A549 (cell line): ENCODE results near the gene LIPA. TPM values are rescaled to one million over a fixed set of nuclear protein-coding genes. Genes with fewer than 3 reads are reported as not detected.

Experiments
- ATAC-seq, 2 experiments: fragments of 200-7000 bp in 1 of 2; fragments of >200 bp in 1 of 2; cut with Nextera tagmentation in 1 of 2; cut with Tn5 transposase in 1 of 2; 3 replicates each; pipeline versions ENCODE4 v1.8.0 to v1.9.1; 2018 to 2020; ENCODE audit warnings: mild to moderate bottlenecking in 1 of 2, moderate library complexity in 1 of 2
- CTCF ChIA-PET: fragments of 300-600 bp; sonication (Branson Sonifier 250); formaldehyde crosslinking; extraction: SDS; loops from one replicate; lab custom pipeline; 2021; ENCODE audit warnings: antibody characterized with exemption, inconsistent platforms; lab: Yijun Ruan, JAX
- POLR2A ChIA-PET: fragments of 350-600 bp; formaldehyde crosslinking; extraction: SDS; loops from one replicate; lab custom pipeline; 2021; ENCODE audit warnings: antibody characterized with exemption, inconsistent platforms; lab: Yijun Ruan, JAX
- DNase-seq, 2 experiments: peaks; one replicate each; pipeline versions ENCODE4 v3.0.0 to v3.0.0-alpha.2; 2011 to 2016; ENCODE audit warnings: low read depth in 1 of 2, low spot score in 1 of 2
- FAIRE-seq: peaks from 2 replicates; lab custom pipeline; 2011; peaks lifted over from hg19 to GRCh38; lab: Jason Lieb, UNC
- H3K27ac ChIP-seq, 2 experiments: fragments of >200 bp; sonication (Bioruptor Twin); formaldehyde crosslinking; 3 replicates each; pipeline ENCODE4 v1.5.1; 2016 to 2017
- H3K4me1 ChIP-seq: fragments of >200 bp; sonication (Bioruptor Twin); formaldehyde crosslinking; 3 replicates; pipeline ENCODE4 v1.6.1; 2016
- H3K4me2 ChIP-seq: fragments of >200 bp; sonication (Bioruptor Twin); formaldehyde crosslinking; 3 replicates; pipeline ENCODE4 v1.6.1; 2016
- H3K4me3 ChIP-seq: fragments of >200 bp; sonication (Bioruptor Twin); formaldehyde crosslinking; 3 replicates; pipeline ENCODE4 v1.5.1; 2016
- H3K9me3 ChIP-seq: fragments of >200 bp; sonication (Bioruptor Twin); formaldehyde crosslinking; 3 replicates; pipeline ENCODE4 v1.6.1; 2016
- CHD4 ChIP-seq: fragments of 200-600 bp; sonication (generic); IDR thresholded peaks from 2 replicates; pipeline ENCODE4 v1.6.1; 2016; ENCODE audit warnings: antibody characterized with exemption, mild to moderate bottlenecking, borderline replicate concordance
- CTCF ChIP-seq: fragments of >200 bp; sonication (Bioruptor Twin); formaldehyde crosslinking; IDR thresholded peaks from 3 replicates; pipeline ENCODE4 v1.5.1; 2016
- EHMT2 ChIP-seq: fragments of 200-600 bp; sonication (generic); IDR thresholded peaks from 2 replicates; pipeline ENCODE4 v1.6.1; 2016; ENCODE audit warnings: antibody characterized with exemption, low read depth, mild to moderate bottlenecking, moderate library complexity
- FOXS1 ChIP-seq: fragments of 250-450 bp; sonication (Bioruptor Pico); IDR thresholded peaks from 2 replicates; pipeline ENCODE4 v1.5.0; 2020; ENCODE audit warnings: mild to moderate bottlenecking, moderate library complexity
- GATA3 ChIP-seq: IDR thresholded peaks from 2 replicates; pipeline ENCODE4 v1.6.1; 2012; ENCODE audit warnings: borderline replicate concordance
- HOXB13 ChIP-seq: fragments of 250-450 bp; sonication (Bioruptor Pico); IDR thresholded peaks from 2 replicates; pipeline ENCODE4 v1.5.0; 2020; ENCODE audit warnings: low read depth, mild to moderate bottlenecking, moderate library complexity
- HOXB5 ChIP-seq: fragments of 250-450 bp; sonication (Bioruptor Pico); IDR thresholded peaks from 2 replicates; pipeline ENCODE4 v1.5.0; 2020; ENCODE audit warnings: mild to moderate bottlenecking, moderate library complexity
- KDM5A ChIP-seq: fragments of 200-600 bp; sonication (generic); IDR thresholded peaks from 2 replicates; pipeline ENCODE4 v1.6.1; 2016; ENCODE audit warnings: antibody characterized with exemption, mild to moderate bottlenecking
- NFE2L2 ChIP-seq: fragments of 150-350 bp; conservative IDR thresholded peaks from 2 replicates; pipeline ENCODE4 v1.6.1; 2014; ENCODE audit warnings: low read length
- RCOR1 ChIP-seq: fragments of 150-350 bp; IDR thresholded peaks from 2 replicates; pipeline ENCODE4 v1.6.1; 2014; ENCODE audit warnings: antibody characterized with exemption, low read length, low read depth
- REST ChIP-seq: fragments of 200-600 bp; sonication (generic); IDR thresholded peaks from 2 replicates; pipeline ENCODE4 v1.6.1; 2016; ENCODE audit warnings: antibody characterized with exemption, mild to moderate bottlenecking, moderate library complexity
- ZFP36 ChIP-seq: fragments of 450-650 bp; IDR thresholded peaks from 2 replicates; pipeline ENCODE4 v1.6.1; 2014; ENCODE audit warnings: borderline replicate concordance; ENCODE audit not compliant: partially characterized antibody
- ZNF302 ChIP-seq: fragments of 250-450 bp; sonication (Bioruptor Pico); IDR thresholded peaks from 2 replicates; pipeline ENCODE4 v1.9.0; 2021; ENCODE audit warnings: inconsistent platforms, mild to moderate bottlenecking, moderate library complexity
- ZSCAN20 ChIP-seq: fragments of 250-450 bp; sonication (Bioruptor Pico); IDR thresholded peaks from 2 replicates; pipeline ENCODE4 v1.8.0; 2022; ENCODE audit warnings: mild to moderate bottlenecking, moderate library complexity
- WGBS: methylation state at CpG from one replicate; pipeline ENCODE4 v1.1.6; 2017; ENCODE audit errors: missing lambda C conversion rate; 5-methylcytosine and 5-hydroxymethylcytosine counted together
- polyA plus RNA-seq, 4 experiments: library from polyadenylated mRNA; depleted of rRNA in 3 of 4; stranded (reverse); fragments of >200 nt; fragmentation: RNase III in 1 of 4; extraction: RNeasy Plus Mini Kit Qiagen cat#74134 plus additional on column Dnase treatment in 1 of 4; gene quantifications; 2 replicates in 3 of 4; 3 replicates in 1 of 4; pipeline ENCODE4 v1.2.3, GENCODE V29; 2011 to 2017
- TF ChIP-seq, protein P1 (sequence below): fragments of 250-450 bp; sonication (Bioruptor Pico); IDR thresholded peaks from 2 replicates; pipeline ENCODE4 v1.5.0; 2020; ENCODE audit warnings: low read depth, mild to moderate bottlenecking, moderate library complexity

LIPA gene
- polyA plus RNA-seq, 2 of the 4 experiments (the other 2 are of a cell fraction): 51.2 to 80.2 TPM

GRCh38 chr10:89206402-89207180 lies 45.0 kb downstream of the LIPA start (continued):
- TF ChIP-seq CTCF (no peak), GATA3 (no peak), CHD4 (no peak), HOXB13 (no peak), REST (no peak)
- TF ChIP-seq, protein P1, sequence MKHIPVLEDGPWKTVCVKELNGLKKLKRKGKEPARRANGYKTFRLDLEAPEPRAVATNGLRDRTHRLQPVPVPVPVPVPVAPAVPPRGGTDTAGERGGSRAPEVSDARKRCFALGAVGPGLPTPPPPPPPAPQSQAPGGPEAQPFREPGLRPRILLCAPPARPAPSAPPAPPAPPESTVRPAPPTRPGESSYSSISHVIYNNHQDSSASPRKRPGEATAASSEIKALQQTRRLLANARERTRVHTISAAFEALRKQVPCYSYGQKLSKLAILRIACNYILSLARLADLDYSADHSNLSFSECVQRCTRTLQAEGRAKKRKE (CRISPR knock-in tag): no peak

DNA sequence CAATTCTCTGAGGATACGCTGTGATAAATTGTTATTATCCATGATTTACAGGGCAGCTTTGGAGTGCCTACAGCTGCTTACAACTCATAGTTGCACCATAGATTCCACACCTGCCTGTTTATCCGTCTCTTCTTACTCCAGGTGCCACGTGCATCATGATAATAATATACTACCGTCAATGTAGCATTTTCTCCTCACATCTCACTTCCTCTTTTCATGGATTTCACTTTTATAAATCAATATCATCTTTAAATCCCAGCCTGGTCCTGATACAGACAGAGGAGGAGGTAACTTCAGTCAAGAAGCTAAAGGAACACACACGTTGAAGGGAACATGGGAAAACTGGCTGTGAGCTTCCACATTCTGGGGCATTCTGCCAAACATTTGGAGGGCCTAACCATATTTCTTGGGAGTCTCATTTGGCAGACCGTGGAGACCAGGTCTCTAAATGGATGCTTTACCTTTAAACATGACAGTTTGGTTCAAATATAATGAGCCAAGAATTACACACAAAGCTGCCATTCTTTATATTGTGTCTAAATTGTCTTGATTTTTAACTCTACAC lies 46.9 kb downstream of the LIPA start:
- TF ChIP-seq CTCF (no peak), NFE2L2 (no peak), ZSCAN20 (CRISPR knock-in tag) (no peak), KDM5A (no peak), HOXB5 (CRISPR knock-in tag) (no peak), FOXS1 (no peak), REST (no peak), HOXB13 (no peak), EHMT2 (no peak), ZNF302 (no peak), RCOR1 (no peak), ZFP36 (no peak)
- TF ChIP-seq, protein P1 (CRISPR knock-in tag): no peak
- Histone ChIP-seq H3K4me1 (peaks cover 7% of the 10 kb centered on the region; the same call in 1 of the 3 replicates), H3K4me3 (no peak overlapping the region), H3K4me2 (no peak overlapping the region), H3K9me3 (no peaks in the 10 kb centered on the region), H3K27ac (no peak overlapping the region)
- no peak for ATAC-seq
- WGBS: 47% methylated on average over 6 of the region's 6 CpGs
- FAIRE-seq: no peak
- no peak for DNase-seq
- ChIA-PET POLR2A (no interaction called here), CTCF (interaction anchor here (0.6 to 7.9 kb wide), 6 partner anchors 10 to 1661 kb away, joined by 3 to 82 read pairs (median 3); no protein-coding TSS in a partner anchor)
